Measurements from ENCODE around the gene RTBDN. TPM values are rescaled to one million over a fixed set of nuclear protein-coding genes. Genes with fewer than 3 reads are reported as not detected.

The RTBDN gene
- total RNA-seq, 1 experiment from 2014 or later, result 25.1 TPM

- TF ChIP-seq, protein P1, sequence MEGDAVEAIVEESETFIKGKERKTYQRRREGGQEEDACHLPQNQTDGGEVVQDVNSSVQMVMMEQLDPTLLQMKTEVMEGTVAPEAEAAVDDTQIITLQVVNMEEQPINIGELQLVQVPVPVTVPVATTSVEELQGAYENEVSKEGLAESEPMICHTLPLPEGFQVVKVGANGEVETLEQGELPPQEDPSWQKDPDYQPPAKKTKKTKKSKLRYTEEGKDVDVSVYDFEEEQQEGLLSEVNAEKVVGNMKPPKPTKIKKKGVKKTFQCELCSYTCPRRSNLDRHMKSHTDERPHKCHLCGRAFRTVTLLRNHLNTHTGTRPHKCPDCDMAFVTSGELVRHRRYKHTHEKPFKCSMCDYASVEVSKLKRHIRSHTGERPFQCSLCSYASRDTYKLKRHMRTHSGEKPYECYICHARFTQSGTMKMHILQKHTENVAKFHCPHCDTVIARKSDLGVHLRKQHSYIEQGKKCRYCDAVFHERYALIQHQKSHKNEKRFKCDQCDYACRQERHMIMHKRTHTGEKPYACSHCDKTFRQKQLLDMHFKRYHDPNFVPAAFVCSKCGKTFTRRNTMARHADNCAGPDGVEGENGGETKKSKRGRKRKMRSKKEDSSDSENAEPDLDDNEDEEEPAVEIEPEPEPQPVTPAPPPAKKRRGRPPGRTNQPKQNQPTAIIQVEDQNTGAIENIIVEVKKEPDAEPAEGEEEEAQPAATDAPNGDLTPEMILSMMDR (IDR thresholded peaks at IDR 0.05 in 2 of 3, conservative IDR thresholded peaks at IDR 0.05 in 1 of 3; ENCODE audit: borderline replicate concordance in 1 of 3, insufficient read depth in 1 of 3, low read depth in 2 of 3, low read length in 2 of 3), result no peak
- TF ChIP-seq, protein P2, sequence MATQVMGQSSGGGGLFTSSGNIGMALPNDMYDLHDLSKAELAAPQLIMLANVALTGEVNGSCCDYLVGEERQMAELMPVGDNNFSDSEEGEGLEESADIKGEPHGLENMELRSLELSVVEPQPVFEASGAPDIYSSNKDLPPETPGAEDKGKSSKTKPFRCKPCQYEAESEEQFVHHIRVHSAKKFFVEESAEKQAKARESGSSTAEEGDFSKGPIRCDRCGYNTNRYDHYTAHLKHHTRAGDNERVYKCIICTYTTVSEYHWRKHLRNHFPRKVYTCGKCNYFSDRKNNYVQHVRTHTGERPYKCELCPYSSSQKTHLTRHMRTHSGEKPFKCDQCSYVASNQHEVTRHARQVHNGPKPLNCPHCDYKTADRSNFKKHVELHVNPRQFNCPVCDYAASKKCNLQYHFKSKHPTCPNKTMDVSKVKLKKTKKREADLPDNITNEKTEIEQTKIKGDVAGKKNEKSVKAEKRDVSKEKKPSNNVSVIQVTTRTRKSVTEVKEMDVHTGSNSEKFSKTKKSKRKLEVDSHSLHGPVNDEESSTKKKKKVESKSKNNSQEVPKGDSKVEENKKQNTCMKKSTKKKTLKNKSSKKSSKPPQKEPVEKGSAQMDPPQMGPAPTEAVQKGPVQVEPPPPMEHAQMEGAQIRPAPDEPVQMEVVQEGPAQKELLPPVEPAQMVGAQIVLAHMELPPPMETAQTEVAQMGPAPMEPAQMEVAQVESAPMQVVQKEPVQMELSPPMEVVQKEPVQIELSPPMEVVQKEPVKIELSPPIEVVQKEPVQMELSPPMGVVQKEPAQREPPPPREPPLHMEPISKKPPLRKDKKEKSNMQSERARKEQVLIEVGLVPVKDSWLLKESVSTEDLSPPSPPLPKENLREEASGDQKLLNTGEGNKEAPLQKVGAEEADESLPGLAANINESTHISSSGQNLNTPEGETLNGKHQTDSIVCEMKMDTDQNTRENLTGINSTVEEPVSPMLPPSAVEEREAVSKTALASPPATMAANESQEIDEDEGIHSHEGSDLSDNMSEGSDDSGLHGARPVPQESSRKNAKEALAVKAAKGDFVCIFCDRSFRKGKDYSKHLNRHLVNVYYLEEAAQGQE (IDR thresholded peaks at IDR 0.05; ENCODE audit: low read depth), result no peak
- TF ChIP-seq SP1 (IDR thresholded peaks at IDR 0.05; ENCODE audit: low read depth) (no peak), ZFX (IDR thresholded peaks at IDR 0.05) (no peak), EZH2phosphoT487 (IDR thresholded peaks at IDR 0.05; ENCODE audit: borderline replicate concordance) (no peak), EZH2 (IDR thresholded peaks at IDR 0.05) (no peak), FOSL1 (IDR thresholded peaks at IDR 0.05; ENCODE audit: low read depth) (no peak), ZNF274 (IDR thresholded peaks at IDR 0.05; ENCODE audit: low read depth, low read length) (no peak)
- TF ChIP-seq, protein P3, sequence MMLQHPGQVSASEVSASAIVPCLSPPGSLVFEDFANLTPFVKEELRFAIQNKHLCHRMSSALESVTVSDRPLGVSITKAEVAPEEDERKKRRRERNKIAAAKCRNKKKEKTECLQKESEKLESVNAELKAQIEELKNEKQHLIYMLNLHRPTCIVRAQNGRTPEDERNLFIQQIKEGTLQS (IDR thresholded peaks at IDR 0.05), result no peak
- TF ChIP-seq, protein P4, sequence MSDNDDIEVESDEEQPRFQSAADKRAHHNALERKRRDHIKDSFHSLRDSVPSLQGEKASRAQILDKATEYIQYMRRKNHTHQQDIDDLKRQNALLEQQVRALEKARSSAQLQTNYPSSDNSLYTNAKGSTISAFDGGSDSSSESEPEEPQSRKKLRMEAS (IDR thresholded peaks at IDR 0.05), result no peak
Measured at GRCh38 chr19:12842511-12842910, 8.1 kb upstream of the RTBDN start (continued).

Measured in HCT116 (cell line).